PFSK-1 (cell line): ENCODE results near the gene ADGRG2.

Experiments
- FOXP2 ChIP-seq: optimal IDR thresholded peaks from 2 replicates; pipeline ENCODE3; 2011; ENCODE audit warnings: borderline replicate concordance, control low read depth, inconsistent platforms; ENCODE audit not compliant: insufficient read depth; ENCODE audit errors: extremely low read length, extremely low read depth
- POLR2AphosphoS5 ChIP-seq: IDR thresholded peaks from 2 replicates; pipeline ENCODE4 v1.6.1; 2012; ENCODE audit warnings: low read depth, mild to moderate bottlenecking, control low read depth, low read length, moderate library complexity
- SIN3A ChIP-seq: IDR thresholded peaks from 2 replicates; pipeline ENCODE4 v1.6.1; 2012; ENCODE audit warnings: mild to moderate bottlenecking, low read length, moderate library complexity, borderline replicate concordance; ENCODE audit not compliant: insufficient read depth
- TAF1 ChIP-seq: IDR thresholded peaks from 2 replicates; pipeline ENCODE4 v1.6.1; 2012; ENCODE audit warnings: low read length, control low read depth, borderline replicate concordance; ENCODE audit not compliant: insufficient read depth
- TF ChIP-seq, protein P1 (sequence below), 2 experiments: IDR thresholded peaks; 2 replicates each; pipeline versions ENCODE4 v1.6.1 to v1.8.0; 2011 to 2012; ENCODE audit warnings: low read depth in 2 of 2, low read length in 2 of 2, control low read depth in 1 of 2, inconsistent platforms in 1 of 2, mild to moderate bottlenecking in 1 of 2, moderate library complexity in 1 of 2; ENCODE audit not compliant: insufficient read depth in 1 of 2

DNA sequence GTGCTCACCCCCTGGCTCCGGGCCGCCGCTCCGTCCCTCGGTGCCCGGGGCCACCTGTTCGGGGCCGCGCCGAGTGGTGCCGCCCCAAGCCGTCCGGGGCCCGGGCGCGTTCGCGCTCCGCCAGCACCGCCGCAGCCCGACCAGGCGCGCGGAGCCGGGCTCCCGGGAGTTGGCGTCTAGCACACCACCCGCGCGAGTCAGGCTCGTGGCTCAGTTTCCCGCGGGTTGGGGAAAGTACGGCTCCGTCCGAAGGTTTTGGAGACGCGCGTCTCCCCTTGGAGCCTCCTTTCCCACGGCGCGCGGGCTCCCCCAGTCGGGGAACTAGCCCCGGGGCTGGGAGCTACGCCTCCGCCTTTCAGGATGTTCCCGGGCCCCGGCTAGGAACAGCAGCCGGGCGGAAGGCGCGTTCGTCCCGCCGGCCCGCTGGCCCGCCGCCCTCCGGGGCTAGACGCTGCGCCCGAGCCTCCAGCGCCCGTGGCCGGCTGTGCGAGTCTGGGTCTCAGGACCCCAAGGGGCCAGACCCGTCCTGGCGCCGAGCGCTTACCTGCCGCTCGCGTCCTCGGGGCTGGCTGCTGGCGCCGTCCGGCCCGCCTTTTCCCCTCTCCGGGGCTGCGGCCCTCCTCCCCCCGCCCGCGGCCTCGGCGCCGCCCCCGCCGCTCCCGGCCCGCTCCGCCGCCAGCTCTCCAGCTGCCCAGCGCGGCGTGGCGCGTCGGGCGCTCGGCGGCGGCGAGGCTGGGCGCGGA, at the start of gene ADGRG2:
- TF ChIP-seq POLR2AphosphoS5, result no peak
- no peak for TF ChIP-seq SIN3A
- TF ChIP-seq, protein P1, sequence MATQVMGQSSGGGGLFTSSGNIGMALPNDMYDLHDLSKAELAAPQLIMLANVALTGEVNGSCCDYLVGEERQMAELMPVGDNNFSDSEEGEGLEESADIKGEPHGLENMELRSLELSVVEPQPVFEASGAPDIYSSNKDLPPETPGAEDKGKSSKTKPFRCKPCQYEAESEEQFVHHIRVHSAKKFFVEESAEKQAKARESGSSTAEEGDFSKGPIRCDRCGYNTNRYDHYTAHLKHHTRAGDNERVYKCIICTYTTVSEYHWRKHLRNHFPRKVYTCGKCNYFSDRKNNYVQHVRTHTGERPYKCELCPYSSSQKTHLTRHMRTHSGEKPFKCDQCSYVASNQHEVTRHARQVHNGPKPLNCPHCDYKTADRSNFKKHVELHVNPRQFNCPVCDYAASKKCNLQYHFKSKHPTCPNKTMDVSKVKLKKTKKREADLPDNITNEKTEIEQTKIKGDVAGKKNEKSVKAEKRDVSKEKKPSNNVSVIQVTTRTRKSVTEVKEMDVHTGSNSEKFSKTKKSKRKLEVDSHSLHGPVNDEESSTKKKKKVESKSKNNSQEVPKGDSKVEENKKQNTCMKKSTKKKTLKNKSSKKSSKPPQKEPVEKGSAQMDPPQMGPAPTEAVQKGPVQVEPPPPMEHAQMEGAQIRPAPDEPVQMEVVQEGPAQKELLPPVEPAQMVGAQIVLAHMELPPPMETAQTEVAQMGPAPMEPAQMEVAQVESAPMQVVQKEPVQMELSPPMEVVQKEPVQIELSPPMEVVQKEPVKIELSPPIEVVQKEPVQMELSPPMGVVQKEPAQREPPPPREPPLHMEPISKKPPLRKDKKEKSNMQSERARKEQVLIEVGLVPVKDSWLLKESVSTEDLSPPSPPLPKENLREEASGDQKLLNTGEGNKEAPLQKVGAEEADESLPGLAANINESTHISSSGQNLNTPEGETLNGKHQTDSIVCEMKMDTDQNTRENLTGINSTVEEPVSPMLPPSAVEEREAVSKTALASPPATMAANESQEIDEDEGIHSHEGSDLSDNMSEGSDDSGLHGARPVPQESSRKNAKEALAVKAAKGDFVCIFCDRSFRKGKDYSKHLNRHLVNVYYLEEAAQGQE (IDR thresholded peaks at IDR 0.05; ENCODE audit: insufficient read depth in 1 of 2, low read depth in 2 of 2, low read length in 2 of 2), result no peak
- TF ChIP-seq TAF1, result no peak
- no peak for TF ChIP-seq FOXP2
